Prostate gland (tissue), 2 donors: ENCODE measurements around the gene RIPOR1.
A peak's percentile ranks its signal among the peaks of the same experiment; 100 is the strongest.

Experiments
- CTCF ChIP-seq, 4 experiments: fragments of 200-600 bp in 2 of 4; fragments of 450-650 bp in 2 of 4; sonication (generic) in 2 of 4; IDR thresholded peaks; 1 replicate in 3 of 4; 2 replicates in 1 of 4; pipeline ENCODE4 v1.5.1; 2016 to 2019; ENCODE audit warnings: antibody characterized with exemption in 4 of 4, mild to moderate bottlenecking in 2 of 4, moderate library complexity in 2 of 4
- POLR2A ChIP-seq: fragments of 450-650 bp; IDR thresholded peaks from one replicate; pipeline ENCODE4 v1.6.1; 2016; ENCODE audit warnings: antibody characterized with exemption, mild to moderate bottlenecking
- POLR2AphosphoS5 ChIP-seq: sonication (generic); formaldehyde crosslinking; IDR thresholded peaks from one replicate; pipeline ENCODE4 v1.6.1; 2017; ENCODE audit warnings: antibody characterized with exemption

- no peak for TF ChIP-seq POLR2A
- TF ChIP-seq CTCF (IDR thresholded peaks at IDR 0.05), result peak; percentile 87 to 91 (median 90)
- TF ChIP-seq POLR2AphosphoS5, result peak; percentile 71
These were observed 18.3 kb downstream of the RIPOR1 start for GRCh38 chr16:67546761-67547422.
